Transverse colon (tissue), 4 donors: ENCODE data around the gene SMIM44. TPM values are rescaled to one million over a fixed set of nuclear protein-coding genes. Genes with fewer than 3 reads are reported as not detected.

ENCODE experiments used
- DNase-seq: peaks from one replicate; pipeline ENCODE4 v3.0.0-alpha.2; 2019
- H3K27ac ChIP-seq, 4 donors: fragments of 200-600 bp; sonication (generic); 2 replicates each; pipeline ENCODE4 v1.5.1; 2016 to 2018; ENCODE audit warnings: inconsistent platforms in 4 of 4
- H3K27me3 ChIP-seq: fragments of 200-600 bp; sonication (generic); 2 replicates; pipeline ENCODE4 v1.5.1; 2017; ENCODE audit warnings: inconsistent platforms
- H3K36me3 ChIP-seq, 4 donors: fragments of 200-600 bp; sonication (generic); 2 replicates each; pipeline ENCODE4 v1.5.1; 2017 to 2019; ENCODE audit warnings: inconsistent platforms in 4 of 4
- H3K4me1 ChIP-seq, 4 donors: fragments of 200-600 bp; sonication (generic); 2 replicates each; pipeline ENCODE4 v1.5.1; 2017 to 2020; ENCODE audit warnings: inconsistent platforms in 4 of 4
- H3K4me3 ChIP-seq, 4 donors: fragments of 200-600 bp; sonication (generic); 1 replicate in 1 of 4; 2 replicates in 3 of 4; pipeline versions ENCODE4 v1.5.1 to v1.6.1; 2017 to 2019; ENCODE audit warnings: inconsistent platforms in 4 of 4
- H3K9me3 ChIP-seq, 2 donors: fragments of 200-600 bp; sonication (generic); 2 replicates each; pipeline ENCODE4 v1.5.1; 2017 to 2019; ENCODE audit warnings: inconsistent platforms in 2 of 2
- EP300 ChIP-seq: sonication (generic); formaldehyde crosslinking; IDR thresholded peaks from one replicate; pipeline ENCODE4 v1.6.1; 2017; ENCODE audit warnings: antibody characterized with exemption, low read depth
- POLR2A ChIP-seq: fragments of 450-650 bp; IDR thresholded peaks from one replicate; pipeline ENCODE4 v1.6.1; 2016; ENCODE audit warnings: antibody characterized with exemption, mild to moderate bottlenecking, moderate library complexity
- POLR2AphosphoS5 ChIP-seq, 3 donors: sonication (generic); formaldehyde crosslinking; IDR thresholded peaks; one replicate each; pipeline ENCODE4 v1.6.1; 2016; ENCODE audit warnings: antibody characterized with exemption in 3 of 3
- WGBS, 2 donors: methylation state at CpG; one replicate each; pipeline ENCODE4 v1.1.5; 2018; ENCODE audit warnings: low coverage in 1 of 2; 5-methylcytosine and 5-hydroxymethylcytosine counted together
- in situ Hi-C, 4 donors: fragments of 200-750 bp; cut with MboI; loops; one replicate each; pipeline versions ENCODE4 v1.15.0 to v1.15.1; 2017; ENCODE audit warnings: low sequenced_read_pairs in 3 of 4, low pct_ligation_motif_present in 1 of 4, low pct_unique_long_range_greater_than_20kb in 1 of 4
- intact Hi-C: fragments of 100-400 bp; cut with DNase I; formaldehyde crosslinking; loops from one replicate; pipeline ENCODE4 v1.15.1; 2023; ENCODE audit warnings: low total_unique reads
- total RNA-seq, 4 donors: library from RNA; depleted of rRNA; stranded (reverse); fragments of >200 nt; gene quantifications; one replicate each; pipeline ENCODE4 v1.1.0, GENCODE V29; 2016
- TF ChIP-seq, protein P1 (sequence below), 5 experiments: fragments of 200-600 bp in 3 of 5; fragments of 450-650 bp in 2 of 5; sonication (generic) in 3 of 5; IDR thresholded peaks; 1 replicate in 2 of 5; 2 replicates in 3 of 5; pipeline ENCODE4 v1.5.1; 2016 to 2017; ENCODE audit warnings: antibody characterized with exemption in 5 of 5, inconsistent platforms in 3 of 5, mild to moderate bottlenecking in 2 of 5, moderate library complexity in 1 of 5

SMIM44 gene
- total RNA-seq, 4 donors from 2014 or later, result 4.1 to 15.3 TPM; not detected in 2

GRCh38 chr19:3475449-3475848 is 7.8 kb downstream of the SMIM44 start:
- intact Hi-C loops, result no loop called here
- Histone ChIP-seq H3K27me3 (no peaks in the 10 kb centered on the region), H3K9me3 (no peaks in the 10 kb centered on the region), H3K4me3 (no peak overlapping the region), H3K27ac (no peak overlapping the region), H3K4me1 (peaks cover 7 to 26% (median 14%) of the 10 kb centered on the region in 4 donors), H3K36me3 (no peaks in the 10 kb centered on the region)
- 88 to 91% methylated on average over 4 of the region's 4 CpGs for WGBS, 2 donors
- DNase-seq, result no peak
- in situ Hi-C loops, result loop anchor here in 2 of 4 donors (10.0 kb wide), 1 partner anchor 151 kb away; no protein-coding TSS in a partner anchor
- TF ChIP-seq POLR2AphosphoS5 (IDR thresholded peaks at IDR 0.05) (no peak), EP300 (no peak)

DNA sequence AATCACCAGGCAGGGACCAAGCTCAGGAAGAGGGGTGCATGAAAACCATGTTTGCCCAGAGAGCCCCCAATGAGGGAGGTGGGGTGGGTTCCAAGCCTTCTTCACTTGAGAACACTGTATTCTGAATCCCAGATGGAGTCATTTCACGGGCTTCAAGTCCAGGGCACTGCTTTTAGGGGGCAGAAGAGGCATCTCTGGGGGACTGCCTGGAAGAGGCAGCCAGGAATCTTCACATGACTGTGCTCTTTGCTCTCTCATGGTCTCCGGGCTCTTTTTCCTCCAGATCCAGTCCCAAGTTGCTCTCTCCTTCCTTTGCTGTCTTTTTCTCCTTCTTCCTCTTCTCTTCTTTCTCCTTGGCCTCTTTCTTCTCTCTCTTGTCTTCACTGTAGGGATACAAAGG is 8.6 kb downstream of the SMIM44 start:
- intact Hi-C loops, result loop anchor here (5.0 kb wide), 1 partner anchor 167 kb away; no protein-coding TSS in a partner anchor
- 63% methylated on average over 2 of the region's 2 CpGs for WGBS, 2 donors

DNA sequence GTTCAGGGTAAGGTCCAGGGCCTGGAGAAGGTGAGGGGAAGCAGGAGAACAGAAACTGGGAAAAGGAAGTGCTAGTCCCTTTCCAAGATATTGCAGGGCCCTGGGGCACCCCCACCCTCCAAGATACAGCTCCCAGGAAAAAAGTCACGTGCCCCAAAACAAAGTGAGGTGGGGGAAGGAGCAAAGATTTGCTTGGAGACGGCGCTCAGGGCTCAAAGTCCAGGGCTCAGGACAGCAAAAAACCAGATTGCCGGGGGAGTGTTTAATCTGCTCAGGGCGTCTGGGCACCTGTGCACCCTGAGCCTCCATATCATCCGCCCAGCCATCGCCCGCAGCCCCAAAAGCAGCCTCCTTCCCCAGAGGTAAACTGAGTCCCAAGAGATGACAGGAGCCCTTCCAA is 9.2 kb downstream of the SMIM44 start:
- Histone ChIP-seq H3K27me3 (no peaks in the 10 kb centered on the region), H3K4me1 (peaks cover 7 to 20% (median 10%) of the 10 kb centered on the region in 4 donors), H3K27ac (peak overlapping the region; percentile 17 to 64 (median 38)), H3K36me3 (no peaks in the 10 kb centered on the region), H3K4me3 (no peak overlapping the region), H3K9me3 (no peaks in the 10 kb centered on the region)
- TF ChIP-seq EP300, result no peak
- TF ChIP-seq, protein P1, sequence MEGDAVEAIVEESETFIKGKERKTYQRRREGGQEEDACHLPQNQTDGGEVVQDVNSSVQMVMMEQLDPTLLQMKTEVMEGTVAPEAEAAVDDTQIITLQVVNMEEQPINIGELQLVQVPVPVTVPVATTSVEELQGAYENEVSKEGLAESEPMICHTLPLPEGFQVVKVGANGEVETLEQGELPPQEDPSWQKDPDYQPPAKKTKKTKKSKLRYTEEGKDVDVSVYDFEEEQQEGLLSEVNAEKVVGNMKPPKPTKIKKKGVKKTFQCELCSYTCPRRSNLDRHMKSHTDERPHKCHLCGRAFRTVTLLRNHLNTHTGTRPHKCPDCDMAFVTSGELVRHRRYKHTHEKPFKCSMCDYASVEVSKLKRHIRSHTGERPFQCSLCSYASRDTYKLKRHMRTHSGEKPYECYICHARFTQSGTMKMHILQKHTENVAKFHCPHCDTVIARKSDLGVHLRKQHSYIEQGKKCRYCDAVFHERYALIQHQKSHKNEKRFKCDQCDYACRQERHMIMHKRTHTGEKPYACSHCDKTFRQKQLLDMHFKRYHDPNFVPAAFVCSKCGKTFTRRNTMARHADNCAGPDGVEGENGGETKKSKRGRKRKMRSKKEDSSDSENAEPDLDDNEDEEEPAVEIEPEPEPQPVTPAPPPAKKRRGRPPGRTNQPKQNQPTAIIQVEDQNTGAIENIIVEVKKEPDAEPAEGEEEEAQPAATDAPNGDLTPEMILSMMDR (IDR thresholded peaks at IDR 0.05), result no peak
- TF ChIP-seq POLR2AphosphoS5 (IDR thresholded peaks at IDR 0.05), result no peak
- TF ChIP-seq POLR2A, result no peak
- intact Hi-C loops (loop anchor here (5.0 kb wide), 1 partner anchor 167 kb away; no protein-coding TSS in a partner anchor), in situ Hi-C loops (loop anchor here in 3 of 4 donors (5.0 to 10.0 kb wide), 2 partner anchors 149 to 152 kb away; no protein-coding TSS in a partner anchor)
- DNase-seq, result peak; percentile 54
- WGBS, 2 donors, result 32% methylated on average over 7 of the region's 8 CpGs; no CpG with 5 or more reads in 1 of the 2 donors

More for the DNA sequence above, 8.6 kb downstream of the SMIM44 start:
- DNase-seq, result no peak
- TF ChIP-seq EP300 (no peak), POLR2AphosphoS5 (IDR thresholded peaks at IDR 0.05) (no peak), POLR2A (no peak)
- TF ChIP-seq, protein P1 (IDR thresholded peaks at IDR 0.05), result no peak
- no peaks in the 10 kb centered on the region for H3K9me3 ChIP-seq
- H3K27me3 ChIP-seq, result no peaks in the 10 kb centered on the region
- no peak overlapping the region for H3K4me3 ChIP-seq
- in situ Hi-C loops, result loop anchor here in 3 of 4 donors (5.0 to 10.0 kb wide), 2 partner anchors 150 to 152 kb away; no protein-coding TSS in a partner anchor
- no peaks in the 10 kb centered on the region for H3K36me3 ChIP-seq
- H3K27ac ChIP-seq, result peak overlapping the region in 3 of 4 donors; percentile 5 to 42 (median 14)
- H3K4me1 ChIP-seq, result peaks cover 7 to 20% (median 10%) of the 10 kb centered on the region in 4 donors

GRCh38 chr19:3471954-3472655 is 11.1 kb downstream of the SMIM44 start:
- no peaks in the 10 kb centered on the region for H3K9me3 ChIP-seq
- DNase-seq, result peak; percentile 32
- no peak overlapping the region for H3K4me3 ChIP-seq
- no peak for TF ChIP-seq EP300
- no peak for TF ChIP-seq POLR2A
- TF ChIP-seq, protein P1 (IDR thresholded peaks at IDR 0.05), result peak; percentile 78 to 86 (median 82)
- TF ChIP-seq POLR2AphosphoS5 (IDR thresholded peaks at IDR 0.05), result peak in 1 of 3 donors; percentile 21
- H3K4me1 ChIP-seq, result peaks cover 7 to 23% (median 10%) of the 10 kb centered on the region in 4 donors
- intact Hi-C loops, result loop anchor here (2.0 to 5.0 kb wide), 2 partner anchors 145 to 165 kb away; no protein-coding TSS in a partner anchor
- H3K27ac ChIP-seq, result no peak overlapping the region
- 29 to 32% methylated on average over 5 to 24 of the region's 24 CpGs for WGBS, 2 donors
- H3K27me3 ChIP-seq, result no peaks in the 10 kb centered on the region
- in situ Hi-C loops, result loop anchor here in 3 of 4 donors (5.0 to 10.0 kb wide), 2 partner anchors 147 to 150 kb away; no protein-coding TSS in a partner anchor
- no peaks in the 10 kb centered on the region for H3K36me3 ChIP-seq
